HEK293 (cell line): ENCODE results near the gene ATP7A.

Experiments
- ATF2 ChIP-seq: fragments of 450-650 bp; formaldehyde crosslinking; IDR thresholded peaks from 2 replicates; pipeline ENCODE4 v1.5.1; 2016; ENCODE audit warnings: missing biosample characterization, missing genetic modification characterization, low read depth
- MEIS1 ChIP-seq: sonication (generic); formaldehyde crosslinking; IDR thresholded peaks from 2 replicates; pipeline ENCODE4 v1.8.1; 2022; ENCODE audit warnings: missing genetic modification reagents, mild to moderate bottlenecking, borderline replicate concordance
- ZNF274 ChIP-seq, 2 experiments: fragments of 200-500 bp in 1 of 2; fragments of 450-650 bp in 1 of 2; sonication (Bioruptor generic) in 1 of 2; formaldehyde crosslinking in 1 of 2; IDR thresholded peaks; 2 replicates each; pipeline versions ENCODE4 v1.5.1 to v1.6.1; 2014 to 2016; ENCODE audit warnings: borderline replicate concordance in 1 of 2, inconsistent platforms in 1 of 2, low read length in 1 of 2, missing biosample characterization in 1 of 2, missing genetic modification characterization in 1 of 2
- ZNF571 ChIP-seq: fragments of 450-650 bp; formaldehyde crosslinking; IDR thresholded peaks from 2 replicates; pipeline ENCODE4 v1.5.0; 2017; ENCODE audit warnings: missing biosample characterization, missing genetic modification characterization
- ZNF580 ChIP-seq: fragments of 450-650 bp; formaldehyde crosslinking; IDR thresholded peaks from 2 replicates; pipeline ENCODE4 v1.5.1; 2016; ENCODE audit warnings: missing biosample characterization, missing genetic modification characterization
- ZNF585B ChIP-seq: fragments of 450-650 bp; formaldehyde crosslinking; IDR thresholded peaks from 2 replicates; pipeline ENCODE4 v1.5.1; 2016; ENCODE audit warnings: missing biosample characterization, missing genetic modification characterization
- ZSCAN23 ChIP-seq: fragments of 450-650 bp; formaldehyde crosslinking; IDR thresholded peaks from 2 replicates; pipeline ENCODE4 v1.5.1; 2016; ENCODE audit warnings: missing biosample characterization, missing genetic modification characterization
- ZSCAN30 ChIP-seq: fragments of 450-650 bp; IDR thresholded peaks from 2 replicates; pipeline ENCODE4 v1.5.1; 2018; ENCODE audit warnings: missing biosample characterization, mild to moderate bottlenecking, missing genetic modification characterization, moderate library complexity
- TF ChIP-seq, protein P1 (sequence below): fragments of 450-650 bp; formaldehyde crosslinking; IDR thresholded peaks from 2 replicates; pipeline ENCODE4 v1.5.1; 2016; ENCODE audit warnings: missing biosample characterization, missing genetic modification characterization

GRCh38 chrX:78064152-78064551 lies 153.7 kb downstream of the ATP7A start:
- TF ChIP-seq, protein P1, sequence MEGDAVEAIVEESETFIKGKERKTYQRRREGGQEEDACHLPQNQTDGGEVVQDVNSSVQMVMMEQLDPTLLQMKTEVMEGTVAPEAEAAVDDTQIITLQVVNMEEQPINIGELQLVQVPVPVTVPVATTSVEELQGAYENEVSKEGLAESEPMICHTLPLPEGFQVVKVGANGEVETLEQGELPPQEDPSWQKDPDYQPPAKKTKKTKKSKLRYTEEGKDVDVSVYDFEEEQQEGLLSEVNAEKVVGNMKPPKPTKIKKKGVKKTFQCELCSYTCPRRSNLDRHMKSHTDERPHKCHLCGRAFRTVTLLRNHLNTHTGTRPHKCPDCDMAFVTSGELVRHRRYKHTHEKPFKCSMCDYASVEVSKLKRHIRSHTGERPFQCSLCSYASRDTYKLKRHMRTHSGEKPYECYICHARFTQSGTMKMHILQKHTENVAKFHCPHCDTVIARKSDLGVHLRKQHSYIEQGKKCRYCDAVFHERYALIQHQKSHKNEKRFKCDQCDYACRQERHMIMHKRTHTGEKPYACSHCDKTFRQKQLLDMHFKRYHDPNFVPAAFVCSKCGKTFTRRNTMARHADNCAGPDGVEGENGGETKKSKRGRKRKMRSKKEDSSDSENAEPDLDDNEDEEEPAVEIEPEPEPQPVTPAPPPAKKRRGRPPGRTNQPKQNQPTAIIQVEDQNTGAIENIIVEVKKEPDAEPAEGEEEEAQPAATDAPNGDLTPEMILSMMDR = no peak
- TF ChIP-seq ZSCAN30 (tag by site-specific recombination) = no peak
- no peak for TF ChIP-seq ATF2
- TF ChIP-seq ZNF571 (tag by site-specific recombination) = no peak
- TF ChIP-seq ZNF580 (tag by site-specific recombination) = no peak
- no peak for TF ChIP-seq ZSCAN23 (tag by site-specific recombination)
- TF ChIP-seq ZNF585B = no peak
- TF ChIP-seq ZNF274 (IDR thresholded peaks at IDR 0.05; ENCODE audit: low read length) = no peak
- no peak for TF ChIP-seq ZNF274 (tag by site-specific recombination; IDR thresholded peaks at IDR 0.05; ENCODE audit: borderline replicate concordance)
- TF ChIP-seq MEIS1 = no peak
